ENCODE results near the gene ISG15. TPM values are rescaled to one million over a fixed set of nuclear protein-coding genes. Genes with fewer than 3 reads are reported as not detected.
A peak's percentile ranks its signal among the peaks of the same experiment; 100 is the strongest.

Gene ISG15
- total RNA-seq, 1 donor from 2014 or later, result 14.3 TPM

- Mint-ChIP-seq H3K27me3 (peaks cover 31% of the 10 kb centered on the region), H3K9me3 (ENCODE audit: low read depth) (peaks cover 3% of the 10 kb centered on the region), H3K4me1 (ENCODE audit: low read depth) (peaks cover under 1% of the 10 kb centered on the region), H3K4me3 (ENCODE audit: low read depth) (no peak overlapping the region), H3K27ac (no peak overlapping the region), H3K36me3 (ENCODE audit: insufficient read depth) (peaks cover 2% of the 10 kb centered on the region)
- TF ChIP-seq CTCF (IDR thresholded peaks at IDR 0.05; ENCODE audit: unreplicated experiment), result no peak
- no peak for DNase-seq (ENCODE audit: low spot score, unreplicated experiment)
Observed at GRCh38 chr1:980602-981395, 32.5 kb upstream of the ISG15 start.

- TF ChIP-seq CTCF (IDR thresholded peaks at IDR 0.05; ENCODE audit: unreplicated experiment), result no peak
- no peak for DNase-seq (ENCODE audit: low spot score, unreplicated experiment)
- peaks cover 2% of the 10 kb centered on the region for H3K36me3 Mint-ChIP-seq (ENCODE audit: insufficient read depth)
- H3K4me1 Mint-ChIP-seq (ENCODE audit: low read depth), result no peaks in the 10 kb centered on the region
- H3K4me3 Mint-ChIP-seq (ENCODE audit: low read depth), result no peak overlapping the region
- peaks cover 3% of the 10 kb centered on the region for H3K9me3 Mint-ChIP-seq (ENCODE audit: low read depth)
- peaks cover 36% of the 10 kb centered on the region for H3K27me3 Mint-ChIP-seq
- no peak overlapping the region for H3K27ac Mint-ChIP-seq
Observed at GRCh38 chr1:981491-981954, 31.8 kb upstream of the ISG15 start.

- Mint-ChIP-seq H3K27ac (peak within 1 kb of the TSS; percentile 33), H3K27me3 (peaks cover 37% of the 10 kb centered on the region), H3K4me1 (ENCODE audit: low read depth) (no peaks in the 10 kb centered on the region), H3K9me3 (ENCODE audit: low read depth) (peaks cover 3% of the 10 kb centered on the region), H3K36me3 (ENCODE audit: insufficient read depth) (peaks cover 2% of the 10 kb centered on the region), H3K4me3 (ENCODE audit: low read depth) (no peak within 1 kb of the TSS)
- TF ChIP-seq CTCF (IDR thresholded peaks at IDR 0.05; ENCODE audit: unreplicated experiment), result no peak
- no peak for DNase-seq (ENCODE audit: low spot score, unreplicated experiment)
Observed at GRCh38 chr1:981955-982558, 31.2 kb upstream of the ISG15 start, which contains the start of gene PERM1. Gene PERM1, minus strand, starts transcription at chr1:982093. Its CDS starts 1,064 bp downstream, at chr1:981029.

- peaks cover 4% of the 10 kb centered on the region for H3K9me3 Mint-ChIP-seq (ENCODE audit: low read depth)
- TF ChIP-seq CTCF (IDR thresholded peaks at IDR 0.05; ENCODE audit: unreplicated experiment), result no peak
- peak overlapping the region; percentile 33 for H3K27ac Mint-ChIP-seq
- peaks cover 38% of the 10 kb centered on the region for H3K27me3 Mint-ChIP-seq
- DNase-seq (ENCODE audit: low spot score, unreplicated experiment), result no peak
- no peak overlapping the region for H3K4me3 Mint-ChIP-seq (ENCODE audit: low read depth)
- H3K4me1 Mint-ChIP-seq (ENCODE audit: low read depth), result no peaks in the 10 kb centered on the region
- H3K36me3 Mint-ChIP-seq (ENCODE audit: insufficient read depth), result peaks cover 2% of the 10 kb centered on the region
Observed at GRCh38 chr1:982765-983436, 30.4 kb upstream of the ISG15 start.

- peak; percentile 98 for TF ChIP-seq CTCF (IDR thresholded peaks at IDR 0.05; ENCODE audit: unreplicated experiment)
- no peak overlapping the region for H3K4me3 Mint-ChIP-seq (ENCODE audit: low read depth)
- no peaks in the 10 kb centered on the region for H3K4me1 Mint-ChIP-seq (ENCODE audit: low read depth)
- H3K36me3 Mint-ChIP-seq (ENCODE audit: insufficient read depth), result peaks cover 3% of the 10 kb centered on the region
- peaks cover 8% of the 10 kb centered on the region for H3K9me3 Mint-ChIP-seq (ENCODE audit: low read depth)
- H3K27ac Mint-ChIP-seq, result no peak overlapping the region
- peak; percentile 70 for DNase-seq (ENCODE audit: low spot score, unreplicated experiment)
- H3K27me3 Mint-ChIP-seq, result peaks cover 46% of the 10 kb centered on the region
Observed at GRCh38 chr1:983798-984475, 29.4 kb upstream of the ISG15 start.

Measured in progenitor cell of endocrine pancreas (in vitro differentiated cells).